Activated CD8-positive, alpha-beta T cell treated with anti-CD3 and anti-CD28 coated beads for 36 hours (primary cell): Measurements from ENCODE around the gene IFITM2. TPM values are rescaled to one million over a fixed set of nuclear protein-coding genes. Genes with fewer than 3 reads are reported as not detected.

Source experiments
- ATAC-seq: fragments of 200-7000 bp; cut with Tn5 transposase; one replicate; pipeline ENCODE4 v1.10.0; 2021; ENCODE audit warnings: mild to moderate bottlenecking, moderate library complexity
- CTCF ChIA-PET: fragments of 350-600 bp; sonication (Branson Sonifier 250); formaldehyde crosslinking; loops from one replicate; lab custom pipeline; 2021; ENCODE audit warnings: antibody characterized with exemption; lab: Charles Lee
- POLR2A ChIA-PET: fragments of 350-600 bp; sonication (Branson Sonifier 250); formaldehyde crosslinking; loops from one replicate; lab custom pipeline; 2021; ENCODE audit warnings: antibody characterized with exemption; lab: Charles Lee
- DNase-seq: peaks from one replicate; pipeline ENCODE4 v3.0.0-alpha.2; 2020
- H3K27ac Mint-ChIP-seq: one replicate; pipeline ENCODE4 v1.8.0; 2021; ENCODE audit warnings: mild to moderate bottlenecking, mixed read lengths
- H3K27me3 Mint-ChIP-seq: one replicate; pipeline ENCODE4 v1.8.0; 2021; ENCODE audit warnings: mixed read lengths
- H3K36me3 Mint-ChIP-seq: one replicate; pipeline ENCODE4 v1.8.0; 2021; ENCODE audit warnings: low read depth, mixed read lengths
- H3K4me1 Mint-ChIP-seq: one replicate; pipeline ENCODE4 v1.8.0; 2021; ENCODE audit warnings: low read depth, mixed read lengths
- H3K4me3 Mint-ChIP-seq: one replicate; pipeline ENCODE4 v1.8.0; 2021; ENCODE audit warnings: mild to moderate bottlenecking, moderate library complexity, mixed read lengths
- H3K9me3 Mint-ChIP-seq: one replicate; pipeline ENCODE4 v1.8.0; 2021; ENCODE audit warnings: mixed read lengths
- intact Hi-C: fragments of 100-400 bp; cut with micrococcal nuclease; formaldehyde crosslinking; loops from one replicate; pipeline ENCODE4 v1.10.0; 2022
- total RNA-seq, 2 experiments: library from RNA; stranded (reverse); gene quantifications; one replicate each; pipeline ENCODE4 v1.2.3, GENCODE V29; 2021
- TF ChIP-seq, protein P1 (sequence below): fragments of 200-600 bp; IDR thresholded peaks from one replicate; pipeline ENCODE4 v1.8.0; 2022; ENCODE audit warnings: antibody characterized with exemption, mild to moderate bottlenecking

Gene IFITM2
- total RNA-seq, 2 experiments from 2014 or later, result 540 to 549 TPM

DNA sequence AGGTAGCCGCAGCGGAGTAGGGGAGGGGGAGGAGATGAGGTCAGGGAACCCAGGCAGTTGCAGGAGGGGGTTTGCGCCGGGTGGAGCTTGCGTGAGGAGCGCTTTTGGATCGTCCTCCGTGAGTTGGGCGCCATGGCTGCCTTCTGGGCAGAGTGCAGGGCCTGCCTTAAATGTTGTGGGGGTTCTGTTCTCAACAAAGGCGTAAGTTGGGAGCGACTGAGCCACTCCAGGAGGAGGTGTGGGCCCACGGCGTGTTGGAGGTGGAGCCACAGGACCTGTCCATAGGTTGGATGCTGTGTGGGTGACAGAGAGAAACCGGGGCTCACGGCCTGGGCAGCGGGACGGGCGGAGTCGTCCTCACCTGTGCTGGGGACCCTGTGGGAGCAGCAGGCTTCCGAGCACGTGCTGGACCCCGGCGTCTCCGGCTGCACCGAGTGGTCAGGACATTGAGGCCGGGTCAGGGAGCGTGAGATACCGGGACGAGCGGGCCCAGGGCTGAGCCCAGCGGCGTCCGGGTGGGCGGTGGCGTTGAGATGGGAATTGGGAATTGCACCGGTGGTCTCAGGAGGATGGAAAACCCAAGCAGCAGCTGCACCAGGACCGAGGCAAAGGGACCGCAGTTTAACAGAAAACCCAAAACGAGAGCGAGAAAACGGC is 19.7 kb upstream of the IFITM2 start:
- H3K27me3 Mint-ChIP-seq, result no peaks in the 10 kb centered on the region
- intact Hi-C loops, result no loop called here
- H3K4me3 Mint-ChIP-seq, result peak overlapping the region; percentile 97
- ChIA-PET POLR2A (interaction anchor here (0.6 to 6.2 kb wide), 19 partner anchors 8 to 118 kb away, joined by 3 to 67 read pairs (median 4); partner anchors contain the start of genes BET1L, IFITM5, NLRP6 and PSMD13), CTCF (interaction anchor here (1.0 to 4.5 kb wide), 5 partner anchors 9 to 37 kb away, joined by 3 to 26 read pairs (median 6); no protein-coding TSS in a partner anchor)
- H3K9me3 Mint-ChIP-seq, result no peaks in the 10 kb centered on the region
- no peak for DNase-seq
- ATAC-seq, result peak; percentile 38
- H3K36me3 Mint-ChIP-seq, result peaks cover 42% of the 10 kb centered on the region
- H3K4me1 Mint-ChIP-seq, result peaks cover 53% of the 10 kb centered on the region
- peak overlapping the region; percentile 98 for H3K27ac Mint-ChIP-seq
- TF ChIP-seq, protein P1, sequence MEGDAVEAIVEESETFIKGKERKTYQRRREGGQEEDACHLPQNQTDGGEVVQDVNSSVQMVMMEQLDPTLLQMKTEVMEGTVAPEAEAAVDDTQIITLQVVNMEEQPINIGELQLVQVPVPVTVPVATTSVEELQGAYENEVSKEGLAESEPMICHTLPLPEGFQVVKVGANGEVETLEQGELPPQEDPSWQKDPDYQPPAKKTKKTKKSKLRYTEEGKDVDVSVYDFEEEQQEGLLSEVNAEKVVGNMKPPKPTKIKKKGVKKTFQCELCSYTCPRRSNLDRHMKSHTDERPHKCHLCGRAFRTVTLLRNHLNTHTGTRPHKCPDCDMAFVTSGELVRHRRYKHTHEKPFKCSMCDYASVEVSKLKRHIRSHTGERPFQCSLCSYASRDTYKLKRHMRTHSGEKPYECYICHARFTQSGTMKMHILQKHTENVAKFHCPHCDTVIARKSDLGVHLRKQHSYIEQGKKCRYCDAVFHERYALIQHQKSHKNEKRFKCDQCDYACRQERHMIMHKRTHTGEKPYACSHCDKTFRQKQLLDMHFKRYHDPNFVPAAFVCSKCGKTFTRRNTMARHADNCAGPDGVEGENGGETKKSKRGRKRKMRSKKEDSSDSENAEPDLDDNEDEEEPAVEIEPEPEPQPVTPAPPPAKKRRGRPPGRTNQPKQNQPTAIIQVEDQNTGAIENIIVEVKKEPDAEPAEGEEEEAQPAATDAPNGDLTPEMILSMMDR, result no peak

DNA sequence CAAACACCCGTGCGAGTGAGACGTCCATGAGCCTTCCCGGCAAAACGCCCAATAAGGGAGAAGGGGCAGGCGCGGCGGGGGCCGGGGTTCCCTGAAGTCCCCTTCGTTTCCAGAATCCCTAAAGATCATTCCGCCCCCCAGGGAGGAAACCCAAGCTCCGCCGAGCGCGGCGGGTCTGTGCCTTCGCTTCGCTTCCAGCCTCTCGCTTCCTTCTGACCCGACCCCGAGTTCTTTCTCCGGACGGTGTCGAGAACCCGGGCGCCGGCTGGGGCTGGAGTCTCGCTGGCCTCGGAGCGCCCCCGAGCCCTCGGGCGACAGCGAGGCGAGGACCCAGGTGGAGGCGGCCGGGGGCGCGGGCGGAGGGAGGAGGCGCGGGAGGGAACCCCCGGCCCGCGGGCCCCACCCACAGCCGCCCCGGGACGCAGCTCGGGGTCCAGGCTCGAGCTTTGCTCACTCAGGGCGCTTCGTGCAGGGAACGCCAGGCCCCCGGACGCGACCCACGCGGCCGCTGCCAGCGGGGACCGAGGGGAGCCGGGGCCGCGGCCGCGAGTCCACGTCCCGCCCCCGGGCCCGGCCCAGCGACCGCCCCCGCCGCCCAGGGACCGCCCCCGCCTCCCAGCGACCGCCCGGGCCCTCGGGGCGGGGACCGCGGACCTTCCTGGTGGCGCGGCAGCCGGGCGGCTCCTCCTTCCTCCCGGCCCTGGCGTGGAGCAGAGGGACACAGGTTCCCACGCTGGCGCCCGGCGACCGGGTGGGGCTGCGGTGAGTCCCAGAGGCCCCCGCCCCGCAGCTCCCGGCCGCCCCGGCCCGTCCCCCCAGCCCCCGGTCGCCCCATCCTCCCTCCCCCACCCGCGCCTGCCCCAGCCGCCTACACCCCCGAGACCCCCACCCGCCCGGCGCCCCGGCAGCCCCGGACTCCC is 18.9 kb upstream of the IFITM2 start, which contains the start of gene PGGHG:
Gene PGGHG (plus strand): TSS at position 649 of the 920 bp plus-strand sequence. CDS start 691 bp downstream, outside the sequence.
- Mint-ChIP-seq H3K27ac (peak within 1 kb of the TSS; percentile 98), H3K9me3 (no peaks in the 10 kb centered on the region), H3K4me3 (peak within 1 kb of the TSS; percentile 97), H3K4me1 (peaks cover 50% of the 10 kb centered on the region), H3K27me3 (no peaks in the 10 kb centered on the region), H3K36me3 (peaks cover 42% of the 10 kb centered on the region)
- CTCF ChIA-PET, result interaction anchor here (1.0 to 4.5 kb wide), 5 partner anchors 10 to 38 kb away, joined by 4 to 26 read pairs (median 6); partner anchors contain the start of gene NLRP6
- DNase-seq (peak; percentile 56), ATAC-seq (peak; percentile 14)
- intact Hi-C loops, result no loop called here
- TF ChIP-seq, protein P1, result no peak
- POLR2A ChIA-PET, result interaction anchor here (0.7 to 6.2 kb wide), 22 partner anchors 9 to 210 kb away, joined by 3 to 67 read pairs (median 4); partner anchors contain the start of genes BET1L, IFITM5, NLRP6 and PSMD13

DNA sequence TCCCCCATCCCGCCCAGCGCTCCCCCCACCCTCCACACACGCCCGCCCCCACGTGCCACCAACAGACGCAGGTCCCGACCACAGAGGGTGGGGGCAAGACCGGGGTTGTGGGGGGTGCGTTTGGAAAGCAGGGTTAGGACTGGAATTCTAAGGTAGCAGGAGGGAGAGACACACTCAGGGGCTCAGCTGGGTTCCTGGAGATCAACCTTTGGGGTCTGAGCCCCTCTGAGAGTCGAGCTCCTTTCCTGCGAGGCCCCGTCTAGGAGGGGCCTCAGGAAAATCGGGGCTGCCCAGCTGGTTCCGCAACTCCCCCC is 18.3 kb upstream of the IFITM2 start:
- Mint-ChIP-seq H3K9me3 (no peaks in the 10 kb centered on the region), H3K4me1 (peaks cover 46% of the 10 kb centered on the region), H3K27me3 (no peaks in the 10 kb centered on the region), H3K36me3 (peaks cover 44% of the 10 kb centered on the region), H3K4me3 (peak overlapping the region; percentile 85), H3K27ac (peak overlapping the region; percentile 89)
- peak; percentile 45 for DNase-seq
- intact Hi-C loops, result no loop called here
- POLR2A ChIA-PET, result interaction anchor here (0.7 to 6.2 kb wide), 16 partner anchors 9 to 210 kb away, joined by 3 to 67 read pairs (median 4); partner anchors contain the start of genes BET1L, IFITM5, NLRP6 and RIC8A
- peak; percentile 3 for ATAC-seq
- CTCF ChIA-PET, result interaction anchor here (1.2 to 2.2 kb wide), 4 partner anchors 11 to 39 kb away, joined by 3 to 16 read pairs (median 6); partner anchors contain the start of gene NLRP6
- TF ChIP-seq, protein P1, result no peak

DNA sequence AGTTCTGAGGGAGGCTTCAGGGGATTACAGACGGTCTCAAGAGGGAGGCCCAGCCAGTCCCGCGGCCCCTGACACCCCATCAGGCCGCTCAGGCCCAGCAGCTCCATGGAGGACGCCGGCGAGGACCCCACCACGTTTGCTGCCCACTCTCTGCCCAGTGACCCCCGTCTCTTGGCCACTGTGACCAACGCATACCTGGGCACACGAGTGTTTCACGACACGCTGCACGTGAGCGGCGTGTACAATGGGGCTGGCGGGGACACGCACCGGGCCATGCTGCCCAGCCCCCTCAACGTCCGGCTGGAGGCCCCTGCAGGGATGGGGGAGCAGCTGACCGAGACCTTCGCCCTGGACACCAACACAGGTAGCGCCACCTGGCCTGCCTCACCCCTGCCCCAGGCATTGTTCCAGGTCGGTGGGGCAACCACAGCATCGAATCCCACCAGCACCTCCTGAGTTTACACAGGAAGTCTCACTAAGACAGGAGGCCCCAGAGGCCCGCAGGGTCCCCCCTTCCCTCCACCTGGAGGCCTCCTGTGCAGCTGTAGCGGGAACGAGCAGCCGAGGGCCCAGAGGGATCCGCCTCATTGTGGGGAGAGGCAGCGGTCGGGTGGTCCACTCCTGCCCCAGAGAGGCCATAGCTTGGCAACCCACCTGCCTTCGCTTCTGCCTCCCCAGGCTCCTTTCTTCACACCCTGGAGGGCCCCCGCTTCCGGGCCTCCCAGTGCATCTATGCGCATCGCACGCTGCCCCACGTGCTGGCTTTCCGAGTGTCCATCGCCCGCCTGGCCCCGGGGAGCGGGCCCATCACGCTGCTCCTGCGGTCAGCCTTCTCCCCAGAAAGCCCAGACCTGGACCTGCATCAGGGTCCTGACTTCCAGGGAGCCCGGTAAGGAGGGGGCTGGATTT is 17.6 kb upstream of the IFITM2 start:
- TF ChIP-seq, protein P1, result no peak
- Mint-ChIP-seq H3K4me1 (peaks cover 44% of the 10 kb centered on the region), H3K9me3 (no peaks in the 10 kb centered on the region), H3K4me3 (peak overlapping the region; percentile 85), H3K27ac (peak overlapping the region; percentile 89), H3K27me3 (no peaks in the 10 kb centered on the region), H3K36me3 (peaks cover 47% of the 10 kb centered on the region)
- intact Hi-C loops, result no loop called here
- ChIA-PET CTCF (interaction anchor here (1.2 to 2.2 kb wide), 6 partner anchors 10 to 74 kb away, joined by 3 to 16 read pairs (median 5); partner anchors contain the start of gene NLRP6), POLR2A (interaction anchor here (0.7 to 6.2 kb wide), 20 partner anchors 8 to 217 kb away, joined by 3 to 67 read pairs (median 4); partner anchors contain the start of genes BET1L, IFITM5, NLRP6 and RIC8A)
- peak; percentile 52 for DNase-seq
- peak; percentile 12 for ATAC-seq
